ENCODE measurements around the gene CSGALNACT2.

Gene CSGALNACT2

DNA sequence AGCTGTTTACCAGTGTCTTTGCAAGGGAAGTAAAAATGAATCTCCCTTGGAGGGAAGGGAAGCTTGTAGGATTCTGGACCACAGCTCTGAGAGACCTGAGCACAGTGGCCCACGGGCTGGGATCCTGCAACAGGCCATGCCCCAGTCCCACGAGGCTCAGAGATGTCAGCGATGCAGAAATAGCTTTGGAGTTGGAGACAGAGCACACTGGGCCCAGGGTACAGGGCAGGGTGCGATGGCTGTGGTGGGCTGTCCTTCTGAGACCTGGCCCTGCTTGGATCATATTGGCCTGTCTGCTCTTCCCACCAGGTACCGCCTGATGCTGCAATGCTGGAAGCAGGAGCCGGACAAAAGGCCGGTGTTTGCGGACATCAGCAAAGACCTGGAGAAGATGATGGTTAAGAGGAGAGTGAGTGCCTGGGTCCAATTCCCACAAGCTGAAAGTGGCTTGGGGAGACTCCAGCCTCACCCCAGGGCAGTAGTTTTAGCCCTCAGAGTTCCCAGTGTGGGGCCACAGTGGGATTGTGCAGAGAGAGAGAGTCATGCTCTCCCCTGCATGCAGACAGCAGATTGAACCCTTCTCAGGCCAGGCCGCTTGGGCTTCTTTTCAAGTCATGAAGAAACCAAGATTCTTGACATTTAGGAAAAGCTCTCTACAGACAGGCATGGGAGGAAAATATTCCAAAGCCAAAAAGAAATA lies 13.5 kb upstream of the CSGALNACT2 start:
- DNase-seq, result no peak

DNA sequence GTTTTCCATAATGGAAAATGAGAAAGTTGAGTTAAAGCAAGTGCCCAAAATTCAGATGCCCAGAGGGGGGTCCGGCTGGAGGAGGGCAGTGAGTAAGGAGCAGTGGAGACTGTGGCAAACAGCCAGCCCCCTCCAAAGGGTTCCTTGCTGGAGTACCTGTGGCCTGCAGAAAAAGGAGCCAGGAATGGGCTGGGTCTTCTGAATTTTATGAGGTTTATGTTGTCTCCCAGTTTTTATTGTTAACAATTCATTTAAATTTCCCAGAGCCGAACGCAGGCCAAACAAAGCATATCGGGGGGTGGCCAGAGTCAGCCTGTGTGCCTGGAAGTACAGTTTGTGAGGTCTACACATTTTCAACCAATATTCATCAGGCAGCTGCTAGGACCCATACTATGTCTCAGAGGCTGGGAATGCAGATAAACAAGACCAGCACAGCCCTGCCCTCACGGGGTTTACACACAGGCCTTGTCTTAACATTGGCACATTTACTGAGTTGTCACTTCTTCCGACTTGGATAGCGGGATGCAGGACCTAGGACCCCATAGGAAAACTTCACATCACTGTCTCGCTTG lies 12.9 kb upstream of the CSGALNACT2 start:
- no peak for DNase-seq

GRCh38 chr10:43125881-43126731 lies 12.1 kb upstream of the CSGALNACT2 start:
- DNase-seq, result no peak

DNA sequence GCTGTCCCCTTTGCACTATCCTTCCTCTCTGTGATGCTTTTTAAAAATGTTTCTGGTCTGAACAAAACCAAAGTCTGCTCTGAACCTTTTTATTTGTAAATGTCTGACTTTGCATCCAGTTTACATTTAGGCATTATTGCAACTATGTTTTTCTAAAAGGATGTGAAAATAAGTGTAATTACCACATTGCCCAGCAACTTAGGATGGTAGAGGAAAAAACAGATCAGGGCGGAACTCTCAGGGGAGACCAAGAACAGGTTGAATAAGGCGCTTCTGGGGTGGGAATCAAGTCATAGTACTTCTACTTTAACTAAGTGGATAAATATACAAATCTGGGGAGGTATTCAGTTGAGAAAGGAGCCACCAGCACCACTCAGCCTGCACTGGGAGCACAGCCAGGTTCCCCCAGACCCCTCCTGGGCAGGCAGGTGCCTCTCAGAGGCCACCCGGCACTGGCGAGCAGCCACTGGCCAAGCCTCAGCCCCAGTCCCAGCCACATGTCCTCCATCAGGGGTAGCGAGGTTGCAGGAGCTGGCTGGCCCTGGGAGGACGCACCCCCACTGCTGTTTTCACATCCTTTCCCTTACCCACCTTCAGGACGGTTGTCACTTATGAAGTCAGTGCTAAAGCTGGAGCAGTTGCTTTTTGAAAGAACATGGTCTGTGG lies 11.4 kb upstream of the CSGALNACT2 start:
- no peak for DNase-seq

DNA sequence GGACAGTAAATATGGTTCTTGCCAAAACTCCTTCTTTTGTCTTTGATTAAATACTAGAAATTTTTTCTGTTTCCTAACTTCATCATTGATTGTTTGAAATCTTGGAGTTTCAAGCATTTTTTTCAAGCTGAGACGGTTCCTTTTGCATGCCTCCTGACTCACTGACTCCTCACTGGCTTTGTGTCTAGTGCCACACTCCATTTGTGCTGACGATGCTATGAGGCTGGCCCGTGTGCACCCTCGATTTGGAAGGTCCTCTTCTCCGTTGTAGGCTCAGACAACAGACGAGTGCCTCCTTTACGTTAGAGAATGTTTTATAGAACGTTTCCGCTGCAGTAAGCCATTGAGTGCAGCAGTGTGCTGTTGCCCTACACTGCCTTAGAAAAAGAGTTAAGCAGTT lies 10.8 kb upstream of the CSGALNACT2 start:
- DNase-seq, result no peak

GRCh38 chr10:43128331-43128730 lies 9.9 kb upstream of the CSGALNACT2 start:
- DNase-seq, result no peak

DNA sequence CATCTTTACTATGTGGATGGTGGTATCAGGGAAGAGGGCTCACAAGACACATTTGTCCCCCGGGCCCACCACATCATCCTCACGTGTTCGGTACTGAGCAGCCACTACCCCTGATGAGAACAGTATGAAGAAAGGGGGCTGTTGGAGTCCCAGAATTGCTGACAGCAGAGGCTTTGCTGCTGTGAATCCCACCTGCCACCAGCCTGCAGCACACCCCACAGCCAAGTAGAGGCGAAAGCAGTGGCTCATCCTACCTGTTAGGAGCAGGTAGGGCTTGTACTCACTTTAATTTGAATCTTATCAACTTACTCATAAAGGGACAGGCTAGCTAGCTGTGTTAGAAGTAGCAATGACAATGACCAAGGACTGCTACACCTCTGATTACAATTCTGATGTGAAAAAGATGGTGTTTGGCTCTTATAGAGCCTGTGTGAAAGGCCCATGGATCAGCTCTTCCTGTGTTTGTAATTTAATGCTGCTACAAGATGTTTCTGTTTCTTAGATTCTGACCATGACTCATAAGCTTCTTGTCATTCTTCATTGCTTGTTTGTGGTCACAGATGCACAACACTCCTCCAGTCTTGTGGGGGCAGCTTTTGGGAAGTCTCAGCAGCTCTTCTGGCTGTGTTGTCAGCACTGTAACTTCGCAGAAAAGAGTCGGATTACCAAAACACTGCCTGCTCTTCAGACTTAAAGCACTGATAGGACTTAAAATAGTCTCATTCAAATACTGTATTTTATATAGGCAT lies 9.1 kb upstream of the CSGALNACT2 start:
- no peak for DNase-seq

- DNase-seq, result no peak
Measured at GRCh38 chr10:43130770-43131171, 7.5 kb upstream of the CSGALNACT2 start.

DNA sequence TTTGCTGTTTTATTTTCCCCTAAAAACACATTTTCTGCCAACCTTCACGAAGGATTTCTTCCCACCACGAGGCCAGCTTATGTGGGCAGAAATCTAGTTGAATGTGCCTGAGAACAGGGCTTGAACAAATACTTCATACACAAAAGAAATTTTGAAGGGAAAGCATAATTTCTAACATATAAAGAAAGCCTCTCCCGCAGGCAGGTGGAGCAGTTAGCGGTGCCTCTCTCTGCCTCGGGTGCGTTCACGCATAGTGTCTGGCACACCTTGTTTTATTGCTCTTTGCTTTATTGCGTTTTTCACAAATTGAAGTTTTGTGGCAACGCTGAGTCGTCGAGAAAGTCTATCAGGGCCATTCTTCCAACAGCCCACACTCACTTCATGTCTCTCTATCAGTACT lies 7.0 kb upstream of the CSGALNACT2 start:
- DNase-seq, result no peak

- no peak for DNase-seq
Measured at GRCh38 chr10:43131906-43132305, 6.3 kb upstream of the CSGALNACT2 start.

DNA sequence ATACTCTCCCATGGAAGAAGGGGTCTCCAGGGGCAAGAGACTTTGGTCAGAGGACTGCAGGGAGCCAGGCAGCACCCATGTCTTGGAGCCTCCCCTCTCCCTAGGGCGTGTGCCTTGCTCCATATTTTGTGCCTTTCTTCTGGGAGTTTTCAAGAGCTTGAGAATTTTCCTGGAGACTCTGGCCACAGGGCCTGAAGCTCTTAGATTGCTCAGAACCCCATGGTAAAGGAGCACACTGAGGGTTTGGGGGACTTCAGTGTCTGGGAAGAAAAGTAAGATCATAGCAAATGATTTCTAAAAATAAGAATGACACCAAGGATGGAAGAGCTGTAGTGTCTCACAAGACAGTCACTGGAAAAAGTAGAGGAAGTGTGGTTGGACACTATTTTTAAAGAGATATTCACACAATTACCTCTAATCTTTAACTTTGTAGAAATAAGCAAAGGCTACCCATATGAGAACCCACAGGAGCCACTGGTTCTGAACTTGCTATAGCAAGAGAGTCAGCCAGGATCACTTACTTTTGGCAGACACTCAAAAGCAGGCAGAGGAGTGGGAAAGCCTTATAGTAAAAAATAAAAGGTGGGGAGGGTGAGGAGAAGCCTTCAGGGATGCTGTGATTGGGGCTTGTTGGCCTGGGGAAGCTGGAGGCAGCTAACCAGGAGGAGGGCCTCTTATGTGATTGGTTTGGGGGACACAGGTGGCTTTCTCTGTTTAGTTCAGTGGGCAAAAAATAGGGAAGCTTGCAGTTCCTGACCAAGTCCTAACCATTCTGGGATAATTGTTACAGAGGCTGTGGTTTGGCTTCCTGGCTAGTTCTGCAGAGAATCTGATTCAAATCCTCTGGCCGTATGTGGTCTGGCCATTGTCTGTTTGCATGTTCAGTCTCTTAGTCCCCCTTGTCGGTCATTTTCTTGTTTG lies 5.1 kb upstream of the CSGALNACT2 start:
- DNase-seq, result no peak

- DNase-seq, result no peak
Measured at GRCh38 chr10:43134126-43134905, 3.9 kb upstream of the CSGALNACT2 start.

DNA sequence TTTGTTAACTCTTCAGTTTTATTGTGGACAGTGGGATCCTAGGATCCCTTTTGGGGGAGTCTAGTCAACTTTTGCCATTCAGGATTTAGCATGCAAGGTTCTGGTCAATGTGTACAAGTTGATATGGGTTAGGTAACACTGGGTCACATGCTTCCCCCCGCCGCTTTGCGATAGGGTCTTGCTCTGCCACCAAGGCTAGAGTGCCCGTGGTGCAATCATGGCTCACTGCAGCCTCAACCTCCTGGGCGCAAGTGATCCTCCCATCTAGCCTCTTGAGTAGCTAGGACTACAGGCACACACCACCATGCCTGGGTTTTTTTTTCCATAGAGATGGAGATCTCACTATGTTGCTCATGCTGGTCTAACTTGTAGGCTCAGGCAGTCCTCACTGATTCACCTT lies 3.2 kb upstream of the CSGALNACT2 start:
- no peak for DNase-seq

GRCh38 chr10:43135656-43136055 lies 2.6 kb upstream of the CSGALNACT2 start:
- DNase-seq, result no peak

- no peak for DNase-seq
Measured at GRCh38 chr10:43136432-43136831, 1.8 kb upstream of the CSGALNACT2 start.

GRCh38 chr10:43136995-43137716 lies 1.1 kb upstream of the CSGALNACT2 start:
- DNase-seq, result no peak

- DNase-seq, result no peak
Measured at GRCh38 chr10:43137717-43138020, 576 bp upstream of the CSGALNACT2 start.

DNA sequence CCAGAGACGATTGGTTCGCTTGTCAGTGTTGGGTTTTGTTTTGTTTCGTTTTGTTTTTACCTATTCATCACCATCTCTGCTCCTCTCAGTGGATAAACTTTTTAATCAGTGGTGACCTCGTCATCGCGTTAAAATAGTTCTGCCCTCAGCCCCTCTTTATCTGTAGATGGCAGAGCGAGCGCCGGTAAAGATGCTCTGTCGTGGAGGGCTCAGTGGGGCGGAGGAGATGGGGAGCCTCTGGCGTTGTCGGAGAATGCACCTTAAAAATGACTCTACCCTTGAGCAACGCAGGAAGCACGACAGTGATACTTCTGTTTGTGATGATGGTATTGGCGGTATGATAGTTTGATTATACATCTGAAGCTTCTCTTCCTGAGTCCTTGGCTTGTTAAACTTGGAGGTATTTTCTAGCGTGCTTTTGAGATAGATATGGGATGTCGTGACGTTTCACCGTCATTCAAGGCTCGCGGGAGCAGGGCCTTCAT lies 554 bp downstream of the CSGALNACT2 start:
- DNase-seq, result no peak

- no peak for DNase-seq
Measured at GRCh38 chr10:43141421-43141820, 3.2 kb downstream of the CSGALNACT2 start.

DNA sequence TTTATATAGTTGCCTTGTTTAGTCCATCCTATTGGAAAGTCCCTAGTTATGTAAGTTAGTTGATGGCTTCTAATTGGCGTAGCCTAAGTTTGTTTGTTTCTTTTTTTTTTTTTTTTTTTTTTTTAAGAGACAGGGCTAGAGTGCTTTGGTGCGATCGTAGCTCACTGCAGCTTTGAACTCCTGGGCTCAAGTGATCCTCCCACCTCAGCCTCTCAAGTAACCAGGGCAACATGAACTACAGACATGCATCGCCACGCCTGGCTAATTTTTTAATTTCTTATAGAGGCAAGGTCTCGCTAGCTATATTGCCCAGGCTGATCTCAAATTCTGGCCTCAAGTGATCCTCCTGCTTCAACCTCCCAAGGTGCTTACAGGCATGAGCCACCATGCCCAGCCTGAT lies 7.1 kb downstream of the CSGALNACT2 start:
- no peak for DNase-seq

All from cortex of kidney (tissue), 1 donor.